Sigmoid colon (tissue), 4 donors: ENCODE data around the gene MYLK4.

Source experiments
- EP300 ChIP-seq, 4 donors: sonication (generic); formaldehyde crosslinking; IDR thresholded peaks; one replicate each; pipeline ENCODE4 v1.6.1; 2017; ENCODE audit warnings: antibody characterized with exemption in 4 of 4
- POLR2A ChIP-seq, 2 donors: fragments of 450-650 bp; IDR thresholded peaks; one replicate each; pipeline ENCODE4 v1.6.1; 2016; ENCODE audit warnings: antibody characterized with exemption in 2 of 2, mild to moderate bottlenecking in 2 of 2, moderate library complexity in 2 of 2
- POLR2AphosphoS5 ChIP-seq, 4 donors: sonication (generic); formaldehyde crosslinking; IDR thresholded peaks; one replicate each; pipeline ENCODE4 v1.6.1; 2017; ENCODE audit warnings: antibody characterized with exemption in 4 of 4
- TF ChIP-seq, protein P1 (sequence below), 4 experiments: fragments of 450-650 bp in 3 of 4; fragments of 200-600 bp in 1 of 4; IDR thresholded peaks; one replicate each; pipeline ENCODE4 v1.5.1; 2016 to 2019; ENCODE audit warnings: antibody characterized with exemption in 4 of 4, mild to moderate bottlenecking in 3 of 4, moderate library complexity in 2 of 4

DNA sequence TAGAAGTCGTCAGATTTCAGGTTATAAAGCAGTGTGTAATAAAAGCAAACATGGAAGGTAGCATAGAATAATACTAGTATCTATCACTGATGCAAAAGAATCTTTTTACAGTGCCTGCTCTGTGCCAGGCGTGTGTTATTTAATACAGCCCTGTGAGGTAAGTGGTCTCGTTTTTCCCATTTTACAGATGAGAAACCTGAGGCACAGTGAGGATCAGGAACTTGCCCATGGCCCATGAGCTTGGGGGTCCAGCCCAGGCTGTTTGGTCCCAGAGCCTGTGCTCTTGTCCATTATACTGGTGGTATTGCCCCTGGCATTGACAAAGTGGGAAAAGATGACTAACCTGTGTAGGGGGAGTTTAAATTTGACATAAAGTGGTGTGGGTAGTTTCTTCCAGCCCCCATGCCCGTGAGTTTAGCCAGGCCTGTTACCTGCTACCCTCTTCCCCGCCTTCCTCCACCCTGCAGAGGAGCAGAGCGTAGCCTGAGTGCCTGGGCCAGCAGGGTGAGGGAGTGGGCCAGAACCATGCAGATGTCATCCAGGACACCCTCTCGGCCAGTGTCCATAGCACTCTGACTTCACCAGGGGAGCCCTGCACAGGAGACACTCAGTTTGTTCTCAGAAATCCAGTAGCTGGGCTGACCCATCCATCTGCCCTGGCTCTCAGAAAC is 31.1 kb upstream of the MYLK4 start:
- TF ChIP-seq, protein P1, sequence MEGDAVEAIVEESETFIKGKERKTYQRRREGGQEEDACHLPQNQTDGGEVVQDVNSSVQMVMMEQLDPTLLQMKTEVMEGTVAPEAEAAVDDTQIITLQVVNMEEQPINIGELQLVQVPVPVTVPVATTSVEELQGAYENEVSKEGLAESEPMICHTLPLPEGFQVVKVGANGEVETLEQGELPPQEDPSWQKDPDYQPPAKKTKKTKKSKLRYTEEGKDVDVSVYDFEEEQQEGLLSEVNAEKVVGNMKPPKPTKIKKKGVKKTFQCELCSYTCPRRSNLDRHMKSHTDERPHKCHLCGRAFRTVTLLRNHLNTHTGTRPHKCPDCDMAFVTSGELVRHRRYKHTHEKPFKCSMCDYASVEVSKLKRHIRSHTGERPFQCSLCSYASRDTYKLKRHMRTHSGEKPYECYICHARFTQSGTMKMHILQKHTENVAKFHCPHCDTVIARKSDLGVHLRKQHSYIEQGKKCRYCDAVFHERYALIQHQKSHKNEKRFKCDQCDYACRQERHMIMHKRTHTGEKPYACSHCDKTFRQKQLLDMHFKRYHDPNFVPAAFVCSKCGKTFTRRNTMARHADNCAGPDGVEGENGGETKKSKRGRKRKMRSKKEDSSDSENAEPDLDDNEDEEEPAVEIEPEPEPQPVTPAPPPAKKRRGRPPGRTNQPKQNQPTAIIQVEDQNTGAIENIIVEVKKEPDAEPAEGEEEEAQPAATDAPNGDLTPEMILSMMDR (IDR thresholded peaks at IDR 0.05), result no peak
- TF ChIP-seq POLR2AphosphoS5 (IDR thresholded peaks at IDR 0.05), result no peak
- TF ChIP-seq POLR2A (IDR thresholded peaks at IDR 0.05), result no peak
- TF ChIP-seq EP300 (IDR thresholded peaks at IDR 0.05), result no peak
